GM18868 (cell line): ENCODE data around the gene MAGEB17.

Experiments
- ATAC-seq: cut with Tn5 transposase; IDR thresholded peaks from one replicate; pipeline ENCODE4 v1.9.1; 2021; ENCODE audit warnings: mild to moderate bottlenecking, moderate library complexity; ENCODE audit not compliant: unreplicated experiment

Gene MAGEB17

DNA sequence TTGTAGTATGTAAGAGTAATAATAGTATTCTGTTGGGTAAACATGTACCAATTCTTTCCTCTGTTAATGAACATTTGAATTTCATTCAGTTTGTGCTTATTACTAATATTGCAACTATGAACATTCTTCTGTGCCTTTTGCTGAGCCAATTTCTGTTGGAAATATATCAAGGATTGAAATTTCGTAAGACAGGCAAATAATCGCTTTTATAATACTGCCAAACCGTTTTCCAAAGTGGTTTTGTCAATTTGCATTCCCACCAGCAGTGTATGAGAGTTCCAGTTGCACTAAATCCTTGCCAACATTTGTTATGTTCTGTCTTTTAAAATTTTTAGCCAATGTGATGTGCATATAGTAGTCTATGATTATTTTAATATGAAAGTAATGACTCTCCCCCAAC is 38.6 kb downstream of the MAGEB17 start:
- ATAC-seq = no peak

DNA sequence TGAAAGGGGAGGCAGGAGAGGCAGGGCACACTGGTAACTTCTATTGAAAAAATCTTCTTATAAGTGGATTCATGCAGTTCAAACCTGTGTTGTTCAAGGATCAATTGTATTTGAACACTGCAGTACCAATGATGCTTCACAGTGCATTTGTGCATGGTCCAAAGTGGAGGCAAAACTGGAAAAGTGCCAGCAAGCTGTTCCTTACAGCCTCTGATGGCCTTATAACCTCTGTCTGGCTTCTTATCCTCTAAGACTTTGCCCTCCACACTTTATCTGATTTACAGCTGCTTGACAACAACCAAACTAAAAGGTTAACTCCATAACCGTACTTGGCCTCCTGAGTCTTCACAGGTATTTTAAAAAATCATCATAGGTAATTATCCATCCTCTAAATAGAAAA is 40.4 kb downstream of the MAGEB17 start:
- no peak for ATAC-seq

DNA sequence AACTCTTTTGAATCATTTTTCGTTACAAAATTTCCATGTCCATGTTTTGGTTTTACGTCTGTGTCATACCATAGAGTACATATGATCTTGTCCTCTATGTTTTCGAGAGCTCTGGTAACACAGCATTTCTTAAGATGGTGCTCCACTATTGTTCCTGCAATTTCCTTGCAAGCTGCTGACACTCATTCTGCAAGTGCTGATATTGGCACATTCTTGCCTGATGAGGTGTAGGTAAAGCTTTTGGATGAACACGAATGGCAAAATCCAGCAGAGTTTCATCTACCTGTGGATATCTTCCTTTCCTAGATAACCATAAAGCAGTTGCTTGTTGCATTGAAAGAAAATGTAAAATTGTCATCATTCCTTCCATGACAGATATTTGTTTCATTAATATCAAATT is 41.3 kb downstream of the MAGEB17 start:
- ATAC-seq = no peak

DNA sequence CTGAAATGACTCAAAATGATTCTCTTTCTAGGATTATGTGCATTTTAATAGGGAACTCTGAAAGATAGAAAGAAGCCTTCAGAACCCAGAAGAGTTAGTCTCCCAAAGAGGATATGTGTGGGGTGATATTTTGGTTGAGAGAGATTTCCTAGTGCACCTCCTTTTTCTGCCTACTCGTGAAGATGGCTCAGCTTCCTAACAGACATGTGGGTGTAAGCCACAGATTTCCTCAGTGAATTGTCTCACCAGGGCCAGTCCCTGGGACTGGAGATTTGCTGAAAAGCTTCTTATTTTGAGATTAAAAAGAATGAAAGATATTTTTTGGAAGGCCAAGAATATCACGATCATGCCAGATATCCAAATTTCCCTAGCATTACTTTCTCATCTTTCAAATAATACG is 42.8 kb downstream of the MAGEB17 start:
- ATAC-seq = no peak

DNA sequence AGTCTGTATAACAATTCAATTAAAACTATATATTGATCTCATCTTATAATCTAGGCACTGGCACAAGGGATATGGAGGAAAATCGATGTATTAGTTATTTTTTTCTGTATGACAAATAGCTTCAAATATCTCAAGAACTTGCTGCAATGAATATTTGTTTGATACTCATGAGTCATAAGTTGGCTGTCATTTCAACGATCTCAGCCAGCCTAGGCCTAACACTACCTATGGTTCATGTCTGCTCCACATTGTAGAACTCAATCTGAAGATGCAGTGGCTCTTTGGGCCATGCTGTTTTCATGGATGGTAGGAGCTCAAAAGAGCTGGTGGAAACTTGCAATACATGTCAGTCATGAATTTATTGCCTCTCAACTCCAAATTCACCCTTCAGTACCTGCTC is 44.7 kb downstream of the MAGEB17 start:
- no peak for ATAC-seq

DNA sequence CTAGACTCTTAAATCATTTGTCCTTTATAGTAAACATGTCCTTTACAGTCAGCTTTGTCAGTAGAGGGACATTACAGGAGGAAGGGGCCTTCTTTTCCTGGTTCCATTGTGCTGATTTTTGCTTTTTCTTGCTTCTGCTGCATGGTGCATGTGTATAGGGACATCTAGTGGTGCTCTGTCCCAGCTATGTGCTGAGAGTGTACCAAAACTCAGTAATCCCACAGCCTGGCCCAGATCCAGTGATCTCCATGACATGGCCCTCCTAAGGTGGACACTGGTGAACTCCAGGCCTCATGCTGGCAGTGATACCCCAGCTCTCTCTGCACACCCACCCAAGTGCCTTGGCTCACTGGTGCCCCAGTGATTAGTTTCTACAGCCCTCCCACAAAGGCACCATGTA is 45.2 kb downstream of the MAGEB17 start:
- no peak for ATAC-seq

DNA sequence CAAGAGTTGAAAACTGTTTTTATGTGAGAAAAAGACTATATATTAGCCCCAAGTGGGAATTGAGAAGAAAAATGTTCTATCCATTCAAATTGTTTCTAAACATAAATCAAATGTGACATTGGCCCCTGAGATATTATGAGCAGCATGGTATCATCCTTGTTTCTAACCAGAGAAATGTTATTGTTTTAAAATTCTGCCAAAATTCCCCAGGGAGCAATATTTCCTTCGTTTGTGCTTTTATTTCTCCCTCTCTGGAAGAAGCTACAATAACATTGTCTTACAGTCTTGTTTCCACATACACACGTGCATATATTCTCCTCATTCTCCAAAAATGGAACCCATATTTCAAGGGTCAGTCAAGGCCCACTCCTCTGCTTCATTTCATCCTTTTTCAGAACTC is 46.7 kb downstream of the MAGEB17 start:
- ATAC-seq = no peak

DNA sequence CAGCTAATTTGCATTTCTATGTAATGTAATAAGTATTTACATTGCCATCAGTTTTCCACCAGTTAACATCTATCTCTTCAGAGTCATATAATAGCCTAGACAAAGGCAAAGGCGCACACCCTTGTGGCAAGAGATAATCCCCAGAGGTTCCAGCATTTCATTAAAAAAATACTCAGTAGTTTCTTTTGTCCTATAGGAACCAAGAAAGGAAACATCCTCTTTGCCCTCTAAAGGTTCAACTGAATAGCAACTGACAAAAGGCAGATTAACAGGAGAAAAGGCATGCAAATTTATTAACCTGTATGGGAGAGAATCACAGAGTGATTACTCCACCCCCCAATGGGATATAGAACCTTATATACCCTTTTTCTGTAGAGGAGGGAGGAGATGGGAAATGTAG is 48.4 kb downstream of the MAGEB17 start:
- ATAC-seq = no peak
